Erythroblast (primary cell): ENCODE data around the gene DAB1.

Experiments
- DNase-seq, 2 experiments: peaks; one replicate each; lab custom pipeline; 2025; lab: John Stamatoyannopoulos, UW
- GATA1 ChIP-seq: IDR thresholded peaks from 2 replicates; pipeline ENCODE4 v1.6.1; 2011; ENCODE audit warnings: low read depth, mild to moderate bottlenecking, control low read depth, low read length, moderate library complexity
- POLR2A ChIP-seq: IDR thresholded peaks from 2 replicates; pipeline ENCODE4 v1.6.1; 2011; ENCODE audit warnings: mild to moderate bottlenecking, low read length

Gene DAB1

DNA sequence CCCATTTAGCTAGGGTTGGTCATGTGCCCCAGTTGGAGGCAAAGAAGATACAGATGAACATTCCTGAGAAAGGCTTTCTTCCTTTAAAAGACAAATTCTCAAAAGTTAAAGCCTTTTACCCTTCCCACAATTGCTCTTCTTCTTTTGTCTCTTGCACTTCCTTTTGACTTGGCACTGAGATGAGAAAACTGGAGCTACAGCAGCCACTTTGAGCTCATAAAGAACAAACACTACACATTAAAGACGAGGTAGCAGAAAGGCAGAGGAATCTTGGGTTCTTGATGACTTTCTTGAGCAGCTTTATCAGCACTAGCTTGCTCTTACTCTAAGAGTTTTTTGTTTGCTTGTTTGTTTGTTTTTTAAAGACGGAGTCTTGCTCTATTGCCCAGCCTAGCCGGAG, 92.2 kb downstream of the DAB1 start:
- DNase-seq = no peak
- no peak for TF ChIP-seq POLR2A
- TF ChIP-seq GATA1 = no peak

DNA sequence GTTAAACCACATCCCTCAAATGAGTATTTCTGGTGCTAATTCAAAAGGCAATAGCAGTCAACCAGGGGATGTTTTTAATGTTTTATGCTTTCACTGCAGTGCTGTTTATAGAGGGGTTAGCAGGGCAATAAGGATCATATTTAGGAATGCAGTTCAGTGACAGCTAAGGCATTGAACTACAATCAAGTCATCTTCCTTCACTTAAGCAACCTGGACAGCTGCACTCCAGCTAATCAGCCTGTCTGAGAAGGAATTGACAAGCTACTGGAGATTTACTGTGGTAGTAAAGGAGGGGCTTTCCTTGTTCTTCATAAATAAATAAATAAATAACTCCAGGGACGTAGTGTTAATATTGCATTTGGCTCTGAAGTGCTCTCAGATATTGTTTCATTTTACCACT, 93.9 kb downstream of the DAB1 start:
- DNase-seq = no peak

DNA sequence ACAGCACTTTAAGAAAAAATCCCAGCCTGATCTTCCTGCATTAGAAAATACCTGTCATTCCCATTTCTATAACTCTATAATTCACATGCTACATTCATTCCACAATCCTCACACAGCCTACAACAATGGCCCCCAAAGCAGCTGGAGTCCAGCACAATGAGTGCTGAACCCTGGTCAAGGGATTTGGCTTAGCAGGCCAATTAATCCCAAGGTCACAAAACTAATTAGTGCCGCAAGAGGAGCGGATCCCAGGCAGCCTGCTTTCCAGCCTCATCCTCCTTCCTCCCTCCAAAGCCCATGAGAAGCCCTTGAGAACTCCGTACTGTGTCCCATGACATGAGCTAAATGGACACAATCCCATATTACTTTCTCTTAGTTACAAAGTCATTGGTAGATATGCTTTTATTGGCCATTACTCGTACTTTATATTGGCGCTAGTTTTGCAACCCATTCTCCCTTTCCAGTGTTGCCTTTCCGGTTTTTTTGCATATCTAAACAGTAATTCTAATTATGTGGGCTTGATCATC, 94.8 kb downstream of the DAB1 start:
- TF ChIP-seq POLR2A (no peak), GATA1 (no peak)
- DNase-seq = no peak

More for the DNA sequence above, 93.9 kb downstream of the DAB1 start:
- TF ChIP-seq GATA1 = no peak
- TF ChIP-seq POLR2A = no peak

DNA sequence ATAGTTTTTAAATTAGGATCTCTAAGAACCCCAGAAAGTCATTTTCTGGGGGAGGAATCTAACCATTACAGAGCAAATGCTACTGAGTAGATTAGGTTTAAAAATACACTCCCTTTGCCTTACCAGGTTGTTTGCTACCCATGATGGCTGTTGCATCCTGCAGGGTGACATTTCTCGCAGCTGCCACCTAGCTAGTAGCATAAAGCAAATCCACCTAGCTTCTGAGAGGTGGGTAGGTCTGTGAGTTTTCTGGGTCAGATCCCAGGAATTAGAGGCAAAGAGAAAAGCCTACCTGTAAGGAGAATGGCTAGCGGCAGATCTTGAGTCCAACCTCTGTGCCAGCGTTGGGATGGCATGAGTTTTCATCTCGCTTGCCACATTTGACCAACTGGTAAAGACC, 95.9 kb downstream of the DAB1 start:
- DNase-seq = no peak
- TF ChIP-seq GATA1 = no peak
- no peak for TF ChIP-seq POLR2A

DNA sequence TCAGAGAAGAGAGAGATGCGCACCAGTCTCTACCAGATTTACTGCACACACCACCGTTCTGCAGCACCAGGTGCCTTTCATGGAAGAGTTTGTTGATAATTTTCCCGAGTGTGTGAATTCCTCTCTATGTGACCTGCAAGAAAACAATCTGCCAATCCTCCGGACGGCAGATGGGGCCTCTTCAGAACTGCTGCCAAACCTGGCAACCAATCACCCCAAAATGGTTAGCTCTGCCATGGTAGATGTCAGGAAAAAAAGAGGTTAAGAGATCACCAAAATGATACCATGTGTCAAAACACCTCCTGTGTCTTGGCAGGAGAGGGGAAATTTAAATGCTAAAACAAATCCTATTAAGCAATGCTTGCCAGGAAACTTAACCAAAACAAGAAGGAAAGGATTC, 96.5 kb downstream of the DAB1 start:
- TF ChIP-seq GATA1 (no peak), POLR2A (no peak)

DNA sequence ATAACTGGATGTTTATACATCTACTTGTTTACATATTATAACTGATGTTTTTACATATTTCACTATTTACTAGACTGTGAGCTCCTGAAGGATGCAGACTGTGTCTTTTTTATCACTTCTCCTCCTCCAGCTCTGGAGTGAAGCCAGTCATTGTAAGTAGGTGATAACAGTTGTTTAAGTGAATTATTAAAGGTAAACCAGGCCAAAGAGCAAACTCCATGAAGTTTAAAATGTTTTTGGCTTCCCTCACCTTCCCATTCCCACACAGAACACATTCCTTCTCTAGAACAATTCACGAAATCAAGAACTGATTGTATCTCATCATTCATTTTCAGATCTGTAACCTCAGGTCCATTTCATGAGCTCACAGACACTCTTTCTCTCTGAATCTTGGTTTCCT, 98.3 kb downstream of the DAB1 start:
- DNase-seq = no peak
- TF ChIP-seq POLR2A (no peak), GATA1 (no peak)

More for the DNA sequence above, 96.5 kb downstream of the DAB1 start:
- no peak for DNase-seq

DNA sequence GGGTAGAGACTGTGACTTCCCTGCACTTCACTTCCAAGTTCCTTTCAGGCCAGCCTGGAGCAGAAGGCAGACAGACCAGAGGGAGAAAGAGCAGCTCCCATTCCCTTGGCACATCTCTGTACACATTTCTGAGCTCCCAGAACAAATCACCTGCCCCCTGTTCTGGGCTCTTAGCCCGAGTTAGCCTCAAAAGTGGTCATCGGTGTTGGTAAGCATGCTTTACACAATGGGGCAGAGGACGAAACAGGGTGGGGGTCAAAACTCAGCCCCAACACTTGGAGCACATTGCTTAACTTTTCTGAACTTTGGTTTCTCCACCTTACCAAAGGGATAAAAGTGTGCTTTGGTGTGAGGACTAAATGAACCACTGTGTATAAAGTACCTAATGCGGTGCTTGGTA, 98.7 kb downstream of the DAB1 start:
- TF ChIP-seq POLR2A (no peak), GATA1 (no peak)
- DNase-seq = no peak

DNA sequence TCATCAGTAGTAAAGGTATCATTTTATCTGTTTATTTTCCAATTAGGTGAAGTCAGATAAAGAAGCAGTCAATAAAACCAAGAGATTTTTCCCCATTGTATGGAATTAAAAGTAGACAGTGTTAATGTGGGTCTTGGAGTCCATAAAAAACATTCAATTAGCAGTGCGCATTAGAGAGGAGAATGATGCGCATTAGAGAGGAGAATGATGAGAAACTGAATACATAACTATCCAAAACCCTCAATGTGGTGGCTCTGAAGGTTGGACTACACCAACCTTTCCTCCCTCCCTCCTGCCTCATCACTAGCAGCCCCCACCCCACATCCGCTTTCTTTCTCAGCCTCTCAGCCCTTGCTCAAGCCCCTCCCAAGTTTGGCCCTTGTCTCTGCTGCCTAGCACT, 99.5 kb downstream of the DAB1 start:
- TF ChIP-seq POLR2A = no peak
- TF ChIP-seq GATA1 = no peak
- DNase-seq = no peak

DNA sequence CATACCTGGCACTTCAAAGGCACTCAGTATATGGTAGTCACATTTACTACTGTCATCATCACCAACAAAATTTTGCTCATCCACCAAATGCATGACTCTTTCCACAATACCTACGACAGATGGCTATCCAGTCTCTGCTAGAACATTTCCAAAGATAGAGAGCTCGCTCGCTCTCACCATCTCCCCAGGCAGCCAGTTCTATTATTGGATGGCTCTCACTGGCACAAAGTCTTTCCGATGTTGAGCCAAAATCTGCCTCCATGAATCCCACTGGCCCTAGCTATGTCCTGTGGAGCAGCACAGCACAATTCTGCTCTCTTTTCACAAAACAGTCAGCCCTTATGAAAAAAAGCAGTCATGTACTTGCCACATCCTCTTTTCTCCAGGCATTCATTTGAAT, 102.1 kb downstream of the DAB1 start:
- TF ChIP-seq GATA1 (no peak), POLR2A (no peak)
- DNase-seq = no peak

DNA sequence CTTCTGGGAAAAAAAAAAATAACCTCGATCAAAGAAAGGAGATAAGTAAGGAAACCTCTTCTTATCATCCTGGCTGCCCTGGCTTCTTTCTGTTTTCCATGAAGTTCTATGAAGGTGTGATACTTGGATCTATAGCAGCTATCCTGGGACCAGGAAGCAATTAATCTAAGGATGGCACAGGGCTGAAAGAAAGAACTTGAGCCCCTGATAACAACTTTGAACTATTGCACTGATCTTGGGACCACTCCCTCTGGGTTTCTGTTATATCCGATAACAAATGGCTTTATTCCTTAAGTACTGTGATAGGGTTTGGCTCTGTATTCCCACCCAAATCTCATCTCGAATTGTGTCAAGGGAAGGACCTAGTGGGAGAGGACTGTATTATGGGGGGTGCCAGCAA, 104.1 kb downstream of the DAB1 start:
- no peak for DNase-seq
- no peak for TF ChIP-seq POLR2A
- no peak for TF ChIP-seq GATA1

DNA sequence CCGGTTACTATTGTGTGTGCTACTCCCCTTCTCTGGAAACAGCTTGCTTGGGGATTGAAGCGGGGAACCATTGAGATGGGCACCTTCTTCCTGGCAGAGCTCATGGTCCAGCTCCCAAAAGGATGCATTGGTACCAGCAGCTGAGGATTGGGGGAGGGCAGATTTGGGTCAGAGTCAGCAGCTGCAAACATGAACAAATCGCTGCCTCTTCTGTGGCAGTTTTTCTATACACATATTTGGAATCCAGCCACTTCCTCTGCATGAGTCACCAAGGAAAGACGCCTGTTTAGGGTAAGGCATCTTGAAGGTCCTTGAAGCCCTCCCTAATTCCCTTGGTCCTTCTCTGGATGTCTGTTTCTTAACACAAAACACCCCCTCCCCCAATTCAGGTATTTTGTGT, 104.7 kb downstream of the DAB1 start:
- no peak for DNase-seq
- TF ChIP-seq GATA1 (no peak), POLR2A (no peak)

DNA sequence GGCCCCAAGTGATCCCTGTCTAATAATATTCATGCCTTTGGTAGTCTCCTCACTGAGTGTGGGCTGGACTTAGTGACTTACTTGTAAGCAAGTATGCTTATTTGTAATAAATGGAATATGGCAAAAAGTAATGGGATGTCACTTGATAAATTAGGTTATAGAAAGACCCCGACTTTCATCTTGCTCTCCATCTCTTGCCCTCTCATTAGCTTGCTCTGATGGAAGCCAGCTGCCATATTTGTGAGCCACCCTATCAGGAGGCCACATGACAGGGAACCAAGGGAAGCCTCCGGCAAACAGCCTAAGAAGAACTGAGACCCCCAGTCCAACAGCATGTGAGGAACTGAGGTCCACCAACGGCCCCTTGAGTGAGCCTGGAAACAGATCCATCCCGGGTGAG, 107.0 kb downstream of the DAB1 start:
- no peak for DNase-seq
- TF ChIP-seq POLR2A = no peak
- no peak for TF ChIP-seq GATA1

DNA sequence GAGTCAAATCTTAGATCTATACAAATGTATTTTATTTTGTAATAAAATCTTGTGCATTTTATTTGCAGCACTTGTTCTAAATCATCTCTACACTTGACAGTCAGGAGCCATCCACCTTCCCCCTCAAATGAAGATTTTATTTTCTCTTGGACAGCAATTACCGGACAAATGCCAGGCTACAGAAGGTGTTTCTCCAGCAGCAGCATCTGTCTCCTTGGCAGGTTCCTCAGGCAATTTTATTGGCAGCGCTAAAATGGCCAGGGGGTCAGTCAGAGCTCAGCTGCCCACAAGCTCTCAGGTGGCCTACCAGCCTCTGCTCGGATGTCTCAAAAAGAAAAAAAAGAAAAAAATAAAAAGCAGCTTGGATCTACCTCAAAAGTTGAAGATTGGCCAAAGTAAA, 107.6 kb downstream of the DAB1 start:
- TF ChIP-seq POLR2A (no peak), GATA1 (no peak)
- no peak for DNase-seq

DNA sequence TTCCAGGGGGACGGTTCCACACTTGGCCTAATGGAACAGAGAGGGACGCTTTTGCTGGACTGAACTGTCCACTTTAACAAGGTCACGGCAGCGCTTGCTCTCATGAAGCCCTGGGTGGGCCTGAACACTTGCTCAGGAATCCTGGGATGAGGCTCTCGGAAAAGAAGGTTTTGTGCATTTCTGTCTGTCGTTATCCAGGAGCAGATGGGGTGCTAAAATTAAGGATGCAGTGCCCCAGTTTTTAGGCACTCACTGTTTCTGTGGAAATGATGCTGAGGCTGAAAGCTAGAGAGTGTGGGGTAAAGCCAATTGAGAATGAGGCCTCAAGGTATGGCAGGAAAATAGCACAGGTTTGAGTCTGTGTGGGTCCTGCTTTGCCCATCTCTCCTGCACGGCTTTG, 111.0 kb downstream of the DAB1 start:
- TF ChIP-seq POLR2A (no peak), GATA1 (no peak)
- DNase-seq = no peak

DNA sequence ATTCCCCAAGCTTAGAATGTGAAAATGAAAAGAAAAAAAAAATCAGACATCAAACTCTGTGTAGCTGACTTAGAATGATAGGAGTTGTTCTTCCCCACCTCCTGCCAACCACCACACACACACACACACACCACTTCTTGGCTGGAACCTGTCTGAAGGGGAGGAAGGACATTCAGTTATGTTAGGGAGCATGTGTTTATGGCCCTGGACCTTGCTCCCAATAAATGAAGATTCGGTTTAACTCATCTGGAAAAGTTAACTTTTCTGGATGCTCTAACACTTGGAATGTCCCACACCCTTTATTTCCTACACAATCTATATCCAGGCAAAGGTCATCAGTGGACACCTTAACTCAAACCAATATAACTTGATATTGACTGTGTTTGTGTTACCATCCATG, 112.4 kb downstream of the DAB1 start:
- DNase-seq = no peak
- TF ChIP-seq GATA1 (no peak), POLR2A (no peak)

DNA sequence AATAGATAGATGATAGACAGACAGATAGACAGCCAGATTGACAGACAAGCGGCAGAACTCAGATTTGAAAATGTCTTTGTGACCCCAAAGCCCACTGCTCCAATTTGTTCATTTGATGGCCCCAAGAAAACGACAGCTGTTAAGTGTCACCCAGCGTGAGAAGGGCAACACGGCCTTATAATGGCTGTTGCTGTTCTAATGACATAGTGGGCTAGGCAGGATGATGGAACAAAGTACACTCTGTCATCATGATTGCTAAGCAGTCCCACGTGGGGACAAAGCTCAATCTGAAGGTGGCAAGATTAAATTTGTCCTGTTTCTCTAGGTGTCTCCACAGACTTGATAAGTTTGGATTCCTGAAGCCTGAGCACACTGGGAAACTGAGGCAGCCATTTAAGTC, 112.9 kb downstream of the DAB1 start:
- TF ChIP-seq GATA1 (no peak), POLR2A (no peak)
- no peak for DNase-seq

DNA sequence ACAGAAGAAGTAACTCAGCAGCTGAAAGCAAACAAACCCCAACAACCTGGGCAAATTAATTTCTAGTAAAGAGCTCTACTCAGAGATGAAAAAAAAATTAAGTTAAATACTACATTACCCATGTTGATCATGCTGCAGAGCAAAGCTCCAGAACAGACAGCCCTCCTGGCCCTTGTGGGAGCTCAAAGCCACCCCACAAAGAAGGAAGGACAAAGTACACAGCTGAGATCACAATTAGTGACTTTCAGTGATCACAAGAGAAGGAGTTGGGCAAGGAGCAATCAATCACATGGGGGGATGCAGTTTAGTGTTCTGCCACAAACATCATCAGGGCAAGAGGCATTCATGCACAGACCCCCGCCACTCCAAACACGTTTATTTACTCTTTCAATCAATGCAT, 114.2 kb downstream of the DAB1 start:
- DNase-seq = no peak
- TF ChIP-seq GATA1 (no peak), POLR2A (no peak)
